Fibroblast of skin of abdomen (primary cell): ENCODE results near the gene SLC1A2.

ENCODE experiments used
- DNase-seq: peaks from one replicate; pipeline ENCODE4 v3.0.0-alpha.2; 2013

The SLC1A2 gene

GRCh38 chr11:35265755-35266454 lies 153.5 kb downstream of the SLC1A2 start:
- DNase-seq: no peak

- no peak for DNase-seq
Observed at GRCh38 chr11:35262735-35263134, 156.6 kb downstream of the SLC1A2 start.

- no peak for DNase-seq
Observed at GRCh38 chr11:35262056-35262455, 157.3 kb downstream of the SLC1A2 start.

GRCh38 chr11:35261197-35261596 lies 158.2 kb downstream of the SLC1A2 start:
- DNase-seq: no peak

- peak; percentile 83 for DNase-seq
Observed at GRCh38 chr11:35260342-35260985, 158.9 kb downstream of the SLC1A2 start.

- DNase-seq: no peak
Observed at GRCh38 chr11:35259529-35259928, 159.8 kb downstream of the SLC1A2 start.

GRCh38 chr11:35257281-35257680 lies 162.1 kb downstream of the SLC1A2 start:
- DNase-seq: no peak

GRCh38 chr11:35256296-35256695 lies 163.1 kb downstream of the SLC1A2 start:
- no peak for DNase-seq

- no peak for DNase-seq
Observed at GRCh38 chr11:35255514-35255913, 163.8 kb downstream of the SLC1A2 start.

GRCh38 chr11:35253237-35253636 lies 166.1 kb downstream of the SLC1A2 start:
- peak; percentile 84 for DNase-seq

- no peak for DNase-seq
Observed at GRCh38 chr11:35250621-35251020, 168.7 kb downstream of the SLC1A2 start.

- DNase-seq: no peak
Observed at GRCh38 chr11:35250192-35250591, 169.2 kb downstream of the SLC1A2 start.

- DNase-seq: no peak
Observed at GRCh38 chr11:35248558-35249323, 170.6 kb downstream of the SLC1A2 start.

- DNase-seq: no peak
Observed at GRCh38 chr11:35247863-35248262, 171.5 kb downstream of the SLC1A2 start.

- no peak for DNase-seq
Observed at GRCh38 chr11:35247428-35247827, 171.9 kb downstream of the SLC1A2 start.

- DNase-seq: peak; percentile 65
Observed at GRCh38 chr11:35246745-35247144, 172.6 kb downstream of the SLC1A2 start.

GRCh38 chr11:35245786-35246185 lies 173.6 kb downstream of the SLC1A2 start:
- DNase-seq: no peak

- no peak for DNase-seq
Observed at GRCh38 chr11:35245056-35245455, 174.3 kb downstream of the SLC1A2 start.

GRCh38 chr11:35243774-35244173 lies 175.6 kb downstream of the SLC1A2 start:
- no peak for DNase-seq

GRCh38 chr11:35242412-35243242 lies 176.7 kb downstream of the SLC1A2 start:
- peak; percentile 32 for DNase-seq

- DNase-seq: no peak
Observed at GRCh38 chr11:35241531-35241930, 177.8 kb downstream of the SLC1A2 start.

- DNase-seq: no peak
Observed at GRCh38 chr11:35241083-35241482, 178.3 kb downstream of the SLC1A2 start.
